Mesothelial cell of epicardium (in vitro differentiated cells): ENCODE measurements around the gene OSBPL5. TPM values are rescaled to one million over a fixed set of nuclear protein-coding genes. Genes with fewer than 3 reads are reported as not detected.

Experiments used
- DNase-seq, 2 experiments: peaks; one replicate each; pipeline ENCODE4 v3.0.0; 2021; ENCODE audit warnings: low spot score in 2 of 2; ENCODE audit not compliant: unreplicated experiment in 2 of 2
- H3K27ac Mint-ChIP-seq: 2 replicates; pipeline ENCODE4 v1.8.0; 2021; ENCODE audit warnings: mixed read lengths
- H3K27me3 Mint-ChIP-seq: 2 replicates; pipeline ENCODE4 v1.8.0; 2021; ENCODE audit warnings: low read depth, mixed read lengths
- H3K36me3 Mint-ChIP-seq: 2 replicates; pipeline ENCODE4 v1.8.0; 2021; ENCODE audit warnings: mixed read lengths
- H3K4me1 Mint-ChIP-seq: 2 replicates; pipeline ENCODE4 v1.8.0; 2021; ENCODE audit warnings: mixed read lengths
- H3K4me3 Mint-ChIP-seq: 2 replicates; pipeline ENCODE4 v1.8.0; 2021; ENCODE audit warnings: mild to moderate bottlenecking, moderate library complexity, mixed read lengths
- H3K9me3 Mint-ChIP-seq: 2 replicates; pipeline ENCODE4 v1.8.0; 2021; ENCODE audit warnings: mixed read lengths
- CTCF ChIP-seq: fragments of 200-600 bp; sonication (generic); IDR thresholded peaks from one replicate; pipeline ENCODE4 v1.5.0; 2021; ENCODE audit warnings: antibody characterized with exemption; ENCODE audit not compliant: unreplicated experiment
- total RNA-seq: library from RNA; stranded (reverse); gene quantifications from 3 replicates; pipeline ENCODE4 v1.2.1, GENCODE V29; 2021

Gene OSBPL5
- total RNA-seq, 1 donor from 2014 or later = 37.1 TPM

DNA sequence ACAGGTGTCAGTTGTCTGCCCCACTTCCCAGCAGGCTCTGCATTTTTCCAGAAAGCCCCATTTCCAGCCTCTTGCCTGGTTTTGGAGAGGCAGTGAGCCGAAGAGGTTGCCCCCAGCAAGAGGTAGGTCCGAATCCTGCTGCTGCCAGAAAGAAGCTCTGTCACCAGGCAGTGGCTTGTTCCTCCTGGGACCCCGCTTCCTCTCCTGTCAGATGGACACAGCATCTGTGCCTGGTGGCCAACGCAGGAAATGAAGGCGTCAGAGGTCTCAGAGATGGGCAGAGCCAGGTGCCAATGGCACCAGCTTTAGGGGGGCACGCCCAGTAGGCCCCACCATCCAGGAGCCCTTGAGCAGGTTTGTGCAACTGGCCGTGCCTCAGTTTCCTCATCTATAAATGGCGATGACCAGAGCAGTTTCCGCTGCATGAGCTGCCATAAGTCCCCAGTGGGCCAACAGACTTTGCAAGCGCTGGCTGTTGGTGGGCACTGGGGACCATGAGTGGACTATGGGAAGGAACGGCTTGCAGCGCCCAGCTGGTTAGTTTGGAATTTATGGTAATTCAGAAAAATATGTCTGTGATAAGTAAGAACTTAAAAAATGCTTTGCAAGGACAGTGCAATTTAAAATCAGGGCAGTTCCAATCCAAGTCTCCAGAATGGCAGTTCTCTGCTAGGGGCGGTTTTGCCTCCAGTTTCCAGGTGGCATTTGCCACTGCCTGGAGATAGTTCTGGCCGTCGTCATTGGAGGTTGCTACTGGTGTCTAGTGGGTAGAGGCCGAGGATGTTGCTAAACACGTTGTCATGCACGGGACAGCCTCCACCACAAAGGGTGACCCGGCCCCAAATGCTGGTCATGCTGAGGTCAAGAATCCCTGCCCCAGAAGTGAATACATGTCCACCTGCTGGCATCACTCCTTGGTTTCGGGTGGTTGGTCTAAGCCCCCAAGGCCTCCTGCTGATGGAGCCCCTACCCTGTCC is 2.3 kb upstream of the OSBPL5 start:
- H3K27ac Mint-ChIP-seq = no peak overlapping the region
- no peak for DNase-seq
- no peaks in the 10 kb centered on the region for H3K9me3 Mint-ChIP-seq
- H3K4me1 Mint-ChIP-seq = peaks cover 26% of the 10 kb centered on the region
- TF ChIP-seq CTCF = no peak
- H3K27me3 Mint-ChIP-seq = peaks cover 47% of the 10 kb centered on the region
- H3K36me3 Mint-ChIP-seq = no peaks in the 10 kb centered on the region
- no peak overlapping the region for H3K4me3 Mint-ChIP-seq

- peaks cover 27% of the 10 kb centered on the region for H3K4me1 Mint-ChIP-seq
- TF ChIP-seq CTCF = no peak
- H3K9me3 Mint-ChIP-seq = no peaks in the 10 kb centered on the region
- no peaks in the 10 kb centered on the region for H3K36me3 Mint-ChIP-seq
- H3K4me3 Mint-ChIP-seq = peak overlapping the region; percentile 63
- peaks cover 38% of the 10 kb centered on the region for H3K27me3 Mint-ChIP-seq
- DNase-seq = no peak
- no peak overlapping the region for H3K27ac Mint-ChIP-seq
Measured at GRCh38 chr11:3166268-3167142, 1.4 kb upstream of the OSBPL5 start.

GRCh38 chr11:3165916-3166267 is 782 bp upstream of the OSBPL5 start:
- Mint-ChIP-seq H3K27ac (no peak overlapping the region), H3K36me3 (no peaks in the 10 kb centered on the region), H3K4me1 (peaks cover 33% of the 10 kb centered on the region), H3K9me3 (no peaks in the 10 kb centered on the region), H3K4me3 (peak overlapping the region; percentile 63), H3K27me3 (peaks cover 38% of the 10 kb centered on the region)
- TF ChIP-seq CTCF = no peak
- DNase-seq = no peak

DNA sequence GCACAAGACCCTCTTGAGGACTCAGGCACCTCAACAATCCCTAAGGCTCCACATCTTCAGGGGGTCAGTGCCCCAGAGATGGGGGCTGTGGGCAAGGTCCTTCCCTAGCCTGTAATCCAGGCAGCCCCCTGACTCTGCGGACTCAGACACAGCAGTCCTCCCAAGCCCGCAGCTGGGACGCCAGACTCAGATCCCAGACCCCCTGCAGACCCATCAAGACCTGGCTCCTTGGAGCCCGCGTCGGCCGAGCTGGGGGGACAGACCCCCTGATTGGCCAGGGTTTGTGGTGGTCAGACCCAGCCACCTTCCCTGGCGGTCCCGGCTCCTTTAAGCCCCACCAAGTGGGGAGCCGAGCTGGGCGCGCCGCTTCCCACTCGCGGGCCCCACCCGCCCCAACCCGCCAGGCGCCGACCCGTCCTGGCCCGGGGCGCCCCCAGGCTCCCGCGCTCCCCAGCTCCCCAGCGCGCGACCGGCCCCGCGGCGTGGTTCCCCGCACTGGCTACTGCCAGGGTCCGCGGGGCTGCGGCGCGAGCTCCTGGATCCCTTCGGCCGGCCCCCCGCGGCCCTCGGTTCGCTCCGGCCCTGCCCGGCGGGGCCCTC is 458 bp downstream of the OSBPL5 start:
- H3K4me3 Mint-ChIP-seq = peak overlapping the region; percentile 72
- TF ChIP-seq CTCF = no peak
- H3K36me3 Mint-ChIP-seq = no peaks in the 10 kb centered on the region
- no peak for DNase-seq
- H3K4me1 Mint-ChIP-seq = peaks cover 41% of the 10 kb centered on the region
- no peaks in the 10 kb centered on the region for H3K9me3 Mint-ChIP-seq
- H3K27me3 Mint-ChIP-seq = peaks cover 28% of the 10 kb centered on the region
- H3K27ac Mint-ChIP-seq = no peak overlapping the region

DNA sequence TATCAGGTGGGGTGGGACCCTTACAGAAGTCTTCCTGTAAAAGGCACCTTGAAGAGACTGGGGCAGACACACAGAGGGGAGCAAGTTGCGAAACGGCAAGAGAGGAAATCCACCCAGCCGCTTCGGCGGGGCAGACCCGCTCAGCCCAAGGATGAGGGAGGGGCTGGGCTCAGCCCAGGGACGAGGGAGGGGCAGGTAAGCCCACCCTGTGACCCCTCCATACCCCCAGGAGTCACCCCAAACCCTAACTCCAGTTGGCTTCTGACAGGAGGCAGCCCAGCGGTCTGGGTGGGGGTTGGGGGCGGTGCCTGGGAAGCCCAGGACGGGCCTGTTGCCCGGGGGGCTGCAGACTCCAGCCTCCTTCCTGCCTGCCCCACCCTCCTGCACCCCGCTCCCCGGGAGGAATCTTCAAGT is 965 bp downstream of the OSBPL5 start:
- no peaks in the 10 kb centered on the region for H3K9me3 Mint-ChIP-seq
- peaks cover 23% of the 10 kb centered on the region for H3K27me3 Mint-ChIP-seq
- no peak for TF ChIP-seq CTCF
- peak overlapping the region; percentile 72 for H3K4me3 Mint-ChIP-seq
- H3K4me1 Mint-ChIP-seq = peaks cover 43% of the 10 kb centered on the region
- DNase-seq = no peak
- no peaks in the 10 kb centered on the region for H3K36me3 Mint-ChIP-seq
- no peak overlapping the region for H3K27ac Mint-ChIP-seq
